ENCODE results near the gene CAST. TPM values are rescaled to one million over a fixed set of nuclear protein-coding genes. Genes with fewer than 3 reads are reported as not detected.

The CAST gene
- total RNA-seq, 4 donors from 2014 or later, result 247 to 316 (median 259) TPM

- Histone ChIP-seq H3K27me3 (no peaks in the 10 kb centered on the region), H3K27ac (no peak overlapping the region), H3K4me1 (no peaks in the 10 kb centered on the region), H3K9me3 (no peaks in the 10 kb centered on the region), H3K36me3 (no peaks in the 10 kb centered on the region), H3K4me3 (no peak overlapping the region)
- no peak for DNase-seq (ENCODE audit: low spot score in 2 of 2)
- WGBS, 2 donors, result 84 to 85% methylated on average over 3 of the region's 3 CpGs
- no peak for TF ChIP-seq EP300 (IDR thresholded peaks at IDR 0.05)
- no peak for TF ChIP-seq POLR2A (IDR thresholded peaks at IDR 0.05)
- TF ChIP-seq CTCF (IDR thresholded peaks at IDR 0.05), result no peak
These were observed 151.9 kb downstream of the CAST start for GRCh38 chr5:96814041-96814440.

GRCh38 chr5:96816411-96816939 is 154.3 kb downstream of the CAST start:
- no peaks in the 10 kb centered on the region for H3K36me3 ChIP-seq
- no peak for TF ChIP-seq POLR2A (IDR thresholded peaks at IDR 0.05)
- no peak for TF ChIP-seq EP300 (IDR thresholded peaks at IDR 0.05)
- no peak for TF ChIP-seq CTCF (IDR thresholded peaks at IDR 0.05)
- no peak overlapping the region for H3K4me3 ChIP-seq
- 58 to 68% methylated on average over 6 of the region's 6 CpGs for WGBS, 2 donors
- no peak for DNase-seq (ENCODE audit: low spot score in 2 of 2)
- peak overlapping the region in 1 of 4 donors; percentile 31 for H3K27ac ChIP-seq
- H3K27me3 ChIP-seq, result no peaks in the 10 kb centered on the region
- H3K4me1 ChIP-seq, result no peaks in the 10 kb centered on the region
- H3K9me3 ChIP-seq, result no peaks in the 10 kb centered on the region

- TF ChIP-seq EP300 (IDR thresholded peaks at IDR 0.05), result no peak
- no peak for TF ChIP-seq POLR2A (IDR thresholded peaks at IDR 0.05)
- TF ChIP-seq CTCF (IDR thresholded peaks at IDR 0.05), result no peak
- H3K4me3 ChIP-seq, result no peak overlapping the region
These were observed 154.8 kb downstream of the CAST start for GRCh38 chr5:96816991-96817390.

GRCh38 chr5:96817506-96817905 is 155.3 kb downstream of the CAST start:
- H3K27me3 ChIP-seq, result no peaks in the 10 kb centered on the region
- DNase-seq (ENCODE audit: low spot score in 2 of 2), result no peak
- no peaks in the 10 kb centered on the region for H3K4me1 ChIP-seq
- H3K9me3 ChIP-seq, result no peaks in the 10 kb centered on the region
- no peak for TF ChIP-seq POLR2A (IDR thresholded peaks at IDR 0.05)
- TF ChIP-seq EP300 (IDR thresholded peaks at IDR 0.05), result no peak
- TF ChIP-seq CTCF (IDR thresholded peaks at IDR 0.05), result no peak
- H3K36me3 ChIP-seq, result no peaks in the 10 kb centered on the region
- 66 to 88% methylated on average over 2 of the region's 2 CpGs for WGBS, 2 donors
- no peak overlapping the region for H3K27ac ChIP-seq
- H3K4me3 ChIP-seq, result no peak overlapping the region

More at GRCh38 chr5:96816991-96817390, 154.8 kb downstream of the CAST start:
- peak overlapping the region in 1 of 4 donors; percentile 31 for H3K27ac ChIP-seq
- no peaks in the 10 kb centered on the region for H3K4me1 ChIP-seq
- no peaks in the 10 kb centered on the region for H3K9me3 ChIP-seq
- no peaks in the 10 kb centered on the region for H3K36me3 ChIP-seq
- no peak for DNase-seq (ENCODE audit: low spot score in 2 of 2)
- WGBS, 2 donors, result 71 to 73% methylated on average over 1 of the region's 1 CpG
- no peaks in the 10 kb centered on the region for H3K27me3 ChIP-seq

GRCh38 chr5:96818125-96818788 is 156.1 kb downstream of the CAST start:
- WGBS, 2 donors, result 73 to 76% methylated on average over 8 of the region's 8 CpGs
- no peak overlapping the region for H3K27ac ChIP-seq
- H3K27me3 ChIP-seq, result no peaks in the 10 kb centered on the region
- TF ChIP-seq EP300 (IDR thresholded peaks at IDR 0.05) (no peak), CTCF (IDR thresholded peaks at IDR 0.05) (no peak)
- DNase-seq (ENCODE audit: low spot score in 2 of 2), result no peak
- H3K4me3 ChIP-seq, result no peak overlapping the region
- no peaks in the 10 kb centered on the region for H3K36me3 ChIP-seq
- H3K4me1 ChIP-seq, result no peaks in the 10 kb centered on the region
- no peaks in the 10 kb centered on the region for H3K9me3 ChIP-seq

Data from tibial nerve (tissue), 4 donors.